Activated CD4-positive, alpha-beta T cell treated with anti-CD3 and anti-CD28 coated beads for 4 hours (primary cell): ENCODE data around the gene ACKR3.

ENCODE experiments used
- DNase-seq, 2 donors: peaks; one replicate each; pipeline ENCODE4 v3.0.0-alpha.2; 2020

Gene ACKR3

DNA sequence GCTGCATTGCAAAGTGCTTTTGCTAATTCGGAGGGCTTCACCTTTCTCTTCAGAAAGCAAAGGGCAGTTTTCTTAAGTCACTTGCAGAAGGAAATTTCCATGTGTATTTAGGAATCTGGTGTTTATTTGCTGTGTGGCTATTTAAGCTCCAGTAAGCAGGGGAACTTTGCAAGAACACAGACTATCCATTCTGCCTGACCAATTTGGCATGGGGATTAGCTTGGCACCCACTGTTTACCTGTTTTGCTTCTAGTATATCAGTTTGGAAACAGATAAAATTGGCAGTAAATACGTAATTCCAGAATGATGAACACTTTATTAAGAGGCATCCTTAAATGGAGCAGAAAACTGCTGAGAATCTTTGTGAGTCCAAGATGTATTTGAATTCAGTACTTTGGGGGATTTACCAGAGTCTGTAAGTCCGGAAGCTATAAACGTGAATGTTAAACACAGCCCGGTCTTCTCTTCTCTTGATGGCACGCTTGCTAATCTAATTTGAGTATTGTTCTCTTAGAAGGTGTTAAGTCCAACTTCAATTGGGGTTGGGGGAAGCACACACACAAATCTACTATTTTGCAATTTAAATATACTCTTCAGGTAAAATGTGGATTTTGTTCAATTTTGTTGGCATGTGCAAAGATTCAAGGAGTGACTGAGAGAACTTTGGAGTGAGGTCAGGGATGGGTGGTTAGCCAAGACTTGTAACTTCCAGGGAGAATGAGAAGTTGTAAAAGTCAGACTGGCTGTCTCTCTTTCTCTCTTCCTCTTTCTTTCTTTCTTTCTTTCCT, 650 bp downstream of the ACKR3 start:
- no peak for DNase-seq

DNA sequence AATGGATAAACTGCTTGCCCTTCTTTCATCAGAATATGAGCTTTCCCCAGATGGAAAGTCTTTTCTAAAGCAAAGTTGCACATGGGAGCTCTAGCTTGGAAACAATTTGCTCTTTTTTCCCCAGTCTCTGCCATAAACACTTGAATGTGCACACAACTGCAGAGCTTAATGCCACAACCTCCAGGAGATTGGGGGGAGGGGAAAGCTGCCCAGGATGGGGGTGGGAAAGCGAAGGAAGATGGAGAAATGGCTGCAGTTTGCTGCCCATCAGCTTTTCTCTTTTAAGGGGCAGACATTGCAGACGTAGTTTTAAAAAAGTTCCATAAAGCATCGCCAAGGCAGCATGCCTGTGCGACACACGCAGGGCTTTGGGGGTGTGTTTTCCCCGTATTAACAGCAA, 1.5 kb downstream of the ACKR3 start:
- no peak for DNase-seq

DNA sequence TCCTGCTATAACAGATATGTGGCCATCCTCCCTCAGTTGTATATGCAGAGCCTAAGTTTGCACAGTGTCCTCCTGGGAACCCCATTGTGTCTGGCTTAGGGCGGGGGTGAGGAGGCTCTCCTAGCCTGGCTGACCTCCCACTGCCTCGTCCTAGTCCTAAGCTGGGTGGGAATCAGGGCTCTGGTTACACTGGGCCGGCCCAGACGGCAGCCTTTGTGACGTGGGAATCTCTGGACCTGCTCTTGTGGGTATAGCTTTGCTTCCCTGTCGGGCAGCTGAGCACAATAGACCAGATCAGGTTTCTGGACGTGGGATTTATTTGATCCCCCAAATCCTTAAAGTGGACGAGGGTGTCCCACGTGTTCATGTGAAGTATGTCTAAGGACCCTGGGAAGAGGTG, 2.9 kb downstream of the ACKR3 start:
- DNase-seq: no peak

DNA sequence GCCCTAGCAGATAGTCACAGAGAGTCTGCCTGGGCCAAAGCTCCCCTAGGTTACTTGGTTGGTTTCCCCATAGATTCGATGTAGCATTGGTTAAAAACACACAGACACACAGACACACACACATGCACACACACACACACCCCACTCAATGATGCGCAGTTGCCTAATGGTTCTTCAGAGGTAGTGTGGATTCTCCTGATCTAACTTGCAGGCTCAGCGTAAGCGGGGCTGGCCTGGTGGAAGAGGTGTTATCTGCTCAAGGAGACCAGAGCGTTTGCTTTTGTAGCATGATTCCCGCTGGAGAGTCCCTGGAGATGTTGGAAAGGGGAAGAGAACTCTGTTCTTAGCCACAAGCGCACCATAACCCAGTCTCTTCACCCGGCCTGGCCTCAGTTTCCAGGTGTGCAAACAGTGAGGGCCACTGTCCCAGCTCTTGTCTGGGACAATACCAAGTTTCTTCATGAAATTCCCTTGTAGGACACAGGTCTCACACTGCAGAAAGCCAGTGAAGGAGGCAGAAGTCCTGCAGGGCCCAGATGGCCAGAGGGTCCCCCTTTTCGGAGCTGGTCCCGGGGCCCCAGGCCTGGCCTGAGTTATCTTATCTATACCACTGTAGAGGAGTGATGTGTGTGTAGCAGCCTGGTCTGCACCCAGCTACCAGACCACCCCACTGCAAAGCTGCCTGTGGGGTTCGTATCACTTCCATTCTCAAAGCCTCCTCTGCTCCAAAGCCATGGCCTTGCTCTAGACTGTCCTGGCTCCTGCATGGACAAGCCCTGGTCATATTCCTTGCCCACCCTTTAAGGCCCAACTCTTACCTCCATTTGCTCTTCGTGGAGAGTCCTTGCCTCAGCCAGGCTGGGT, 3.7 kb downstream of the ACKR3 start:
- no peak for DNase-seq

DNA sequence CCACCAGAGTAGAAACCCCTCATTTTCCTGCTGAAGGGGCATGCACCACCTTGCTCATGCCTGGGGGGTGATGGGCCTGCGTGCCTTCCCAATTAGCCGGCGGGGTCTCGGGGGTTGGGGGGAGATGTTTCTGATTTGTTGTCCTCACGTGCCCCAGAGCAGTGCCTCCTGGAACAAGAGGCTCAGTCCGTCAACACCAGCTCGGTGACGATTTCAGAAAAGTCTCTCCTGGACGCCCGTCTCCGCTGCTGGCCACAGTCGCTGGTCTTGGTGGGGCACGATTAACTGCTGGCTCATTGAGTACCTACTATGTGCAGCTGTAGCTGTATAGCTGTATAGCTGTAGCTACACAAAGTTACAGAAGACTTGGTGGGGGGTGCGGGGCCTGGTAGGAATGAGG, 4.4 kb downstream of the ACKR3 start:
- DNase-seq: no peak

DNA sequence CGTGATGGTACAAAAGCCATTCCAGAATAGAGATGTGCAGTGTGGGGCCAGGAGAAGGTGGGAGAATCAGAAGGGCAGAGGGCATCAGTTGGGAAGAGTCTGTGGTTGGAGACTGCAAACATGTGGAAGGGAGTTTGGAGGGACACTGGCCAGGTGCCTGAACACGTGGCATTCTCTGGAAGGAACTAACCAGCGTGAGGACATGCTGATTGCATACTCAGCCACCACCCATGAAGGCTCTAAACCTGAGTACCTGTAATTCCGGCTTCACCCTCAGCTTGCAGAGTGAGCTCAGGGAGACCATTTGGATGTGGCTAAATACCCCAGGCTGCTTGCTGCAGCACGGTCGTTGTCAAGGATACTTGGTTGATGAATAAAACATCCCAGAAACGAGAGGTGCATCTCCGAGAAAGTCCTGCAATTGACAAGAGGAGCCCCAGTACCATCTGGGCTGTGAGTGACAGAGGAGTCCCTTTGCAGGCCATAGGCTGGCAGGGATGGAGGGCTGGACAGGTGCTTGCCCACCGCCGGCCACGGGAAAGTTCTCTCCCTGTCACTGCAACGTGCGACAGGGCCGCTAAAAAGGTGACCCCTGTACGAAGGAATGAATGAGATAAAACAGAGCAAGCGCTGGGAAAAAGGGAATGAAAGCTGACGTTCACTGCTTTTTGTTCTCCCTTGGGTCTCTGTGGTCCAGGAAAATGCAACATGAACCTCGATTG, 5.0 kb downstream of the ACKR3 start:
- no peak for DNase-seq

DNA sequence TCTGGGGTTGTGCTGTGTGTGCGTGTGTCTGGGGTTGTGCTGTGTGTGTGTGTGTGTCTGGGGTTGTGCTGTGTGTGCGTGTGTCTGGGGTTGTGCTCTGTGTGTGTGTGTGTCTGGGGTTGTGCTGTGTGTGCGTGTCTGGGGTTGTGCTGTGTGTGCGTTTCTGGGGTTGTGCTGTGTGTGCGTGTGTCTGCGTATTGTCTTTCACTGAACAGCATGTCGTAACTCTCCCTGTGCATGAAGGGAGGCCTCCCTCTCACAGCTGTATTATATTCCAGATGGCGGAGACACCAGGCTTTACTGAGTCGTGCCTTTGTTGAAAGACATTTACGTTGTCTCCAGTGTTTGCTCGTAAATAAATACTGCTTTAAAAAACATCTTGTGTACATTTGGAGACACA, 5.9 kb downstream of the ACKR3 start:
- DNase-seq: no peak

DNA sequence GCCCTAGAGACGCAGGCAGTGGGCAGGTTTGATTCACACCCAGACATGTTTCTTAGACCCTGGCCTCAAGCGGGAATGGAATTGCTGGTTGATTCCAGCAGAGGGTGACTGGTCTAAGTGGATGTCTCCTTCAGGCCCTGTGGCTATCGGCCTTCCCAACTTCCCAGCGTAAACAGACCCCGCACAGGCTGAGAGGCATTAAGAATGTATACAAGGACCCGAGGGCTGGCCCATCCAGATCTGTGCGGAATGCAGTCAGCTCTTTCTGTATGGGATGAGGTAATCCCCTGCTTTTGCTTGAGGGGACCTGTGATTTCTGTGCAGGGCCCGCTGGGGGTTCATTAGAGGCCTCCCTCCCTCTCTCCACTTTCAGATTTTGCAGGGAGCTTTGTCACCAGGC, 6.5 kb downstream of the ACKR3 start:
- DNase-seq: no peak

DNA sequence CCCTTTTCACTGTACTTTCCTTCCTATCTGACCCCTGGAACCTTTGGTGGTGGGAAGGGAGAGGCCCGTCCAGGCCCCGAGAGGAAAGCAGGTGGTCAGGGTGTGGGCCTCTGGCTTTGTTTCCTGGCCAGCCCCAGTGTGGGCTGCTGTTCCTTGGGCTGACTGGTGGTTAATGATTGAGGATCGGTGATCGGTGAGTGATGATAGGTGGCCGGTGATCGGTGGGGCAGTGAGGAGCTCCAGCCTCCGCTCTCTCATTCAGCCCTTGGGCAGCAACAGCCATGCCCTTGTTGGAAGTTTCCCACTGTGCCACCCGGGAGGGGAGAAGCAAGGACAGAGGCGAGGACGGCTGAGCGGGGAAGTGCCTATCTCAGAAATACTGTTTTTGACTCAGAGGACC, 7.3 kb downstream of the ACKR3 start:
- no peak for DNase-seq

DNA sequence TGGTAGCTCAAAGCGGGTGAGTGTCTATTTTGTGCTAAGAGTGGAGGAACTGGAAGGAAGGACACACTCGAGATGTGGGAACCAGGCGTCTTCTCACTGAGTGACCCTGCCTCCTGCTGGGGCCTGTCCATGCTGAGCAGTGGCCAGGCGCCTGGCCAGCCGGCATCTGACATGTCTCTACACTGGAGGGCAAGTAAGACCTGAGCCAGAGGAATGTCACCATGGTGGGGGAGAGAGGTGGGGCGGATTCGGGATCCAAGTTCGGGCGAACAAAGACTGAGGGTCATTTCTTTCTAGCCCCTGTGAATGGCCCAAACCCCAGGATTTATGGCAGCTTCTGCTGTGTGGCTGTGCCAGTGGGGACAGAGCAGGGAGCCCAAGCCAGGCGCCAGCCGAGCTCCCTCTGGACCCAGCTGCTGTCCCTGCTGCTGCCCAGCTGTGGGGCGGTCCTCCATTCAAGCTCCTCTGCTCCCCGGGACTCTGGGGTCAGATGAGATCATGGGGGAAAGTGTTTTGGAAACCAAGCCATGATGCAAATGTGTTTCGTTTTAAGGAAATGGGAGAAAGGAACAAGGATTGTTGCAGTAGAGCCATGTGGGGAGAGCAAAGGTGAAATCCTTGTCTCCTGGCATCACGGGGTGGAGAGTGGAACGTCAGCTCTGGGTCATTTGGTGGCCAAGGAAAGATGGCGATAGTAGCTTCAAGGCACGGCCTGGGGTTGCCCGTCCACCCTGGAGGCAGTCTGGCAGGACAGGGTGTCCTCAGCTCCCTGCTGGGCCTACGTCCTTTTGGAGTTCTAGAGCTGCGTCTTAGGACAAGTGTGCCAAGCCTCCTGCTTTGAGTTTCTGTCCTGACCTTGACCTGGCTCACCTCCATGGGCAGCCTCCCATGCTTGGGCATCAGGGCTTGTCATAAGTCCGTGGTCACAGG, 8.1 kb downstream of the ACKR3 start:
- DNase-seq: no peak

DNA sequence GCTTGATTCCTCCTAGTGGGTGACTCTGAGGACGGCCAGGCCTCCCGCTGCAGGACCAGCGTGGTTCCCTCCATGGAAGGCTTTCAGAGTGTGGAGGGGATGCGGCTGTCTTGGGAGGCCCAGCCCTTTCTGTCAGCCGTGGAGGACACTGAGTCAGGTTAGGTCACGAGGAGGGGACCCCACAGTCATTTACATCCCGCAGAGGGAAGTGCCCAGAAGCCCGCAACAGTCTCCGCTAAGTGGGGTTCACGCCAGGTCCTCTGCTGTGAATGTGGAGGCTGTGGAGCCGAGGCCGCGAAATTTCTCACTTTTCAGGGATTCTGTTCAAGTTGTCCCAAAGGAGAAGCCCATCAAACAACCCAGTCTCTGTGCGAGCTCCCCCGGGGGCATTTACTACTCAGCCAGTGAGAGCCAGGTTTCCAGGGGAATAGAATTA, 8.8 kb downstream of the ACKR3 start:
- no peak for DNase-seq

DNA sequence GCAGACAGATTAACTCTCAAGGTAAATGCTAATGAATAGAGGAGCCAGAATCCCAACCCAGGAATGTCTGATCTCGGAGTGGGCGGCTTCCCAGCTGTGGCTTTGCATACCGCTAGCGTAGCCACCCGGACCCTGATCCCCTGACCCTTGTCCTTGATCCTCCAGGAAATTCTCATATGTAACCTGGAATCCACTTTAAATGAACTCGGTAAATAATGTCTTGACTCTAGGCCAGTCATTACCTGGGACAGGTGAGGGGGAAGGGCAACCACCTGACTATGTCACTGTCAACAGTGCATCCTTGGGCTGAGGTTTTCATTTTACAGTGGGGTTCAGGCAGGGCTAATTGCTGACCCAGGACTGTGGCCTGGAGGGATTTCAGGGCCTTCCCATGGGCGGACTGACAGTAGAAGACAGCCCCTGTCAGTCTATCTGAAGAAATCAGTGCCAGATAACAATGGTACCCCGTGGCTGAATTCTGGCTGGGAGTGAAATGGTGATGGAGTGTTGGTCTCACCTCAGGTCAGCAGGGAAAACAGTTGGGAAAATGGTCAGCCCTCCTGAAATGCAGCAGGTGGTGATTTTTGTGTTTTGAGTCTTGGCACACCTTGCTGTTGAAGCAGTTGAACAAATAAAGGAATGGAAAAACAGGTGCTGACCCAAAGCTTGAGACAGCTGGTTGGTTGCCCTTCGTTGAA, 9.6 kb downstream of the ACKR3 start:
- no peak for DNase-seq

DNA sequence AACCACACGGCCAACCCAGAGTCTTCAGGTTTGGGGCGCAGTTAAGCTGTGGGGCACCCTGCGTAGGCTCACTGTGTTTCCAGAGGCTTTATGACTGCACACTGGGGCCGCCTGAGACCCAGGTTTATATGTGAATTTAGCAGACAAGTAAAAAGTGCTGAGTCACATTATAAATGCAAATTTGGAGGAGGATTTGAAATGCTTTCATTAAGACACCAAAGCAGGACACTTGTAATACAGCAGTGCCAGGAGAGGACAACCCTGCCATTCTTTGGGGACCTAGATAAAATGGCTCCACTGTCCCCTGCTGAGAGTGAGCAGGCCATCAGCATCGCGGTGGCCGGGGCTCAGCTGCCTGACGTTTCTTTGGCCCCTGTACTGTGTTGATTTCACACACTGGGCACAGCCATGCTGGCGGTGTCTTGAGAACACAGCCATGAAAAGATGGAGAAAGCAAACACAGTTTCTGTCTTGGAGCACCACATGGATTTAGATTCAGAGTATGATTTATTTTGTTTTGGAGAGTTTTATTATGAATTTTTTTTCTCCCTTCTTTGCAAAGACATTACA, 10.2 kb downstream of the ACKR3 start:
- DNase-seq: no peak

DNA sequence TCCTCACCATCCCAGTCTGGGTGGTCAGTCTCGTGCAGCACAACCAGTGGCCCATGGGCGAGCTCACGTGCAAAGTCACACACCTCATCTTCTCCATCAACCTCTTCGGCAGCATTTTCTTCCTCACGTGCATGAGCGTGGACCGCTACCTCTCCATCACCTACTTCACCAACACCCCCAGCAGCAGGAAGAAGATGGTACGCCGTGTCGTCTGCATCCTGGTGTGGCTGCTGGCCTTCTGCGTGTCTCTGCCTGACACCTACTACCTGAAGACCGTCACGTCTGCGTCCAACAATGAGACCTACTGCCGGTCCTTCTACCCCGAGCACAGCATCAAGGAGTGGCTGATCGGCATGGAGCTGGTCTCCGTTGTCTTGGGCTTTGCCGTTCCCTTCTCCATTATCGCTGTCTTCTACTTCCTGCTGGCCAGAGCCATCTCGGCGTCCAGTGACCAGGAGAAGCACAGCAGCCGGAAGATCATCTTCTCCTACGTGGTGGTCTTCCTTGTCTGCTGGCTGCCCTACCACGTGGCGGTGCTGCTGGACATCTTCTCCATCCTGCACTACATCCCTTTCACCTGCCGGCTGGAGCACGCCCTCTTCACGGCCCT, 11.2 kb downstream of the ACKR3 start:
- no peak for DNase-seq

DNA sequence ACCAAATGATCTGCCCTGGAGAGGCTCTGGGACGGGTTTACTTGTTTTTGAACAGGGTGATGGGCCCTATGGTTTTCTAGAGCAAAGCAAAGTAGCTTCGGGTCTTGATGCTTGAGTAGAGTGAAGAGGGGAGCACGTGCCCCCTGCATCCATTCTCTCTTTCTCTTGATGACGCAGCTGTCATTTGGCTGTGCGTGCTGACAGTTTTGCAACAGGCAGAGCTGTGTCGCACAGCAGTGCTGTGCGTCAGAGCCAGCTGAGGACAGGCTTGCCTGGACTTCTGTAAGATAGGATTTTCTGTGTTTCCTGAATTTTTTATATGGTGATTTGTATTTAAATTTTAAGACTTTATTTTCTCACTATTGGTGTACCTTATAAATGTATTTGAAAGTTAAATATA, 11.9 kb downstream of the ACKR3 start:
- DNase-seq: no peak

DNA sequence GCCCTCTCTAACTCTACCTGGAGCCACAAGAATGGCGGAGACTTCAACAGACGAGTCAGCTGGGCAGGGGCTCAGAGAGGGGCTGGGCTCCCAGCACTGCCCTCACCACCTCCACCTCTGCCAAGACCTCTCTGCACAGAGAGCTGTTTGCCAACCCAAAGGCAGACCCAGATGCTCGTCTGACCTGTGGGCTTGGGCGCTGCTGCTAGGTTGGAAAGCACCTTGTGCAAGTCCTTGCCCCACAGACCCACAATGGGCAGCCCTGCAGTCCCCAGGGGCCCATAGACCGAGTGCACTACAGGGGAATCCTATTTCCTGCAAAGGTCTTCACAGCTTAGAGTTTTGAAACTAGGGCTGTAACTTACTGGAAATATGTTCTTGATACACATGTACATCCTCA, 13.3 kb downstream of the ACKR3 start:
- DNase-seq: no peak

DNA sequence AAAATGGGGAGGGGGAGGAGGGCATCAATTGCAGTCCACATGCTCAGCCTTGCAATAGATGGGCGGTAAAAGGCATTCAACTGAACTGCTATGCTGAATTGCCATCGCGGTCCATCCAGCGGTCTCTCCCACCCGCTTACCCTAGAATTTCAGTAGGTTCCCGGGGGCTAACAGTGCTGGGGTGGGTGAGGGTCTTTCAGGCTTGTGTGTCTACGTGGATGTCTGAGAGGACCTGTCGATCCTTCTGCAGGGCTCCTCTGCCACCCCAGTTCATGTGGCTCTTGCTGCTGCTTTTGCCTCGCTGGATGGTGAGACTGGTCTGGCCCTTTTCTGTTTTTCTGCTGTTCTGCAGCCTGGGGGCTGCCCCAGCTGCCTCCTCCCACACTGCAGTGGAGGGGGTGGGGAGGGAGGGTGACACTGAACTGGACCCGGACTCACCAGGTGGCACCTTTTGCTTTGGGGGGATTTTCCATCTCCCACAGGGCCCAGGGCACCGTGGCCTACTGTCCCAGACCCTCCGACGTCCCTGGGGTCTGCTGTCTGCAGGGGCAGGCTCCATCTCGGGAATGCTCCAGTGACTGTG, 14.1 kb downstream of the ACKR3 start:
- DNase-seq: no peak

DNA sequence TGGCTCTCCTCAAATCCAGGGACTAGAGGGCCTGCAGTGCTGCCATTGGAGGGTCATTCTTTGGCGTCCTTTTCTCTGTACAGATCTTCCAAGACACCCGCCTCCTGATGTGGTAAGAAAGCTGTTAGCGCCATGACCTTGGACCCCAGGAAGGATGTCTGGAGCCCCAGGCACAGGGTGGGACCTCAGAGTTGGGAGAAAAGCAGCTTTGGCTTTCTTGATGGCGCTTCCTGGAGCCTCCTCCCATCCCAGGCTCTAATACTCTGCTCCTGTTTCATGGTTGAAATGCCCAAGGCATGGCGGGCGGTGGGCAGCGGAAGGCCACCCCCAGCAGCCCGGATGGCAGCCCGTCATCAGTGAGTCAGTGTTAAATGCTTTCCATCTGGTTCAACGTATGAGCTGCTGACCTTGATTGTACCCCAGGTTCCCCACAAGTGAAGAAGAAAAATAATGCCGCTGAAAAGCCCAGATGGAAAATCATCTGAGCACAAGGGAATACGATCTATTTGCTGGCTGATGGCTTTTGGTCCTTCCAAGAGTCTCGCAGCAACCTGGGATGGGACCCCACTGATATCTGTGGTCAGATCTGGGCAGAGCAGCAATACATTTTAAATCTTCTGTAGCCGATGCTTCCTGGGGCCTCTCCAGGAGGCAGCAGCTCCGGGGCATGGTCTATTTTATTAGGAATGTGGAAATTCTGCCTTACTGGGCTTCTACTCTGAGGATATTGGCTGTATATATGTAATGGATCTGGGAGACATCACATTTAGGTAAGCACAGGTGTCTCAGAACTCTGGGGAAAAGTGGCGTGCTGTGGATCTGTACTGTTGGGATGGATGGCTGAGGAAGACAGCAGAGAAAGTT, 15.1 kb downstream of the ACKR3 start:
- no peak for DNase-seq

DNA sequence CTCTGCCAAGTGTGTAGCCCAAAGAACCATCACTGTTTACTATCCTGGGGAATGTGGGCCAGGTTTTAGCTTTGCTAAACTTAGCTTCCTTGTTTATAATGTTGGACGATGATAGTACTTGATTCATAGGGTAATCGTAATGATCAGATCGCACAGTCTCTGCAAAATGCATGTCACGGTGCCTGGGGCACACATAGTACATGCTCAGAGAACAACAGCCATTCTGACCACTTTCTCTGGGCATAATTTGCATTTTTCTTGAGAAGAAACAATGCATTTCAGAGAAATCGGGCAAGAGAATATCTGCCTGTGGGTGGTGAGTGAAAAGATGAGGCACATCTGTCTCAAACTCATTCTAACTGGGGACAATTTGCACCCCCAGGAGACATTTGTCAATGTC, 16.3 kb downstream of the ACKR3 start:
- no peak for DNase-seq
